HepG2 (cell line): ENCODE results near the gene GRID1. TPM values are rescaled to one million over a fixed set of nuclear protein-coding genes. Genes with fewer than 3 reads are reported as not detected.

Source experiments
- AGO2 ChIP-seq: fragments of 200-400 bp; formaldehyde crosslinking; optimal IDR thresholded peaks from 2 replicates; pipeline ENCODE3; 2017; ENCODE audit warnings: mild to moderate bottlenecking, low read depth, low read length, moderate library complexity
- GTF3A ChIP-seq: sonication (generic); formaldehyde crosslinking; conservative IDR thresholded peaks from 2 replicates; pipeline ENCODE4 v1.4.0; 2020; ENCODE audit warnings: mild to moderate bottlenecking, missing genetic modification reagents
- HIC2 ChIP-seq: sonication (generic); formaldehyde crosslinking; IDR thresholded peaks from 2 replicates; pipeline ENCODE4 v1.9.0; 2022; ENCODE audit warnings: low read depth, missing genetic modification reagents
- HNRNPL ChIP-seq: fragments of 200-400 bp; formaldehyde crosslinking; IDR thresholded peaks from 2 replicates; pipeline ENCODE4 v1.6.1; 2017; ENCODE audit warnings: mild to moderate bottlenecking, low read depth, low read length
- IRF2 ChIP-seq: IDR thresholded peaks from 2 replicates; pipeline ENCODE4 v1.6.1; 2018; ENCODE audit warnings: missing genetic modification reagents, missing compliant biosample characterization
- MYC ChIP-seq: sonication (generic); formaldehyde crosslinking; IDR thresholded peaks from 2 replicates; pipeline ENCODE4 v1.9.0; 2021; ENCODE audit warnings: missing genetic modification reagents, borderline replicate concordance
- ZBTB33 ChIP-seq: sonication (generic); formaldehyde crosslinking; IDR thresholded peaks from 2 replicates; pipeline ENCODE4 v1.4.0; 2020; ENCODE audit warnings: missing genetic modification reagents
- ZNF547 ChIP-seq: sonication (generic); formaldehyde crosslinking; IDR thresholded peaks from 2 replicates; pipeline ENCODE4 v1.5.1; 2020; ENCODE audit warnings: mild to moderate bottlenecking, missing genetic modification reagents
- polyA plus RNA-seq, 8 experiments: library from polyadenylated mRNA; depleted of rRNA in 3 of 8; stranded (reverse) in 7 of 8; unstranded in 1 of 8; fragments of >200 nt; fragmentation: Illumina TruSeq in 4 of 8; extraction: Trizol in 4 of 8; gene quantifications; 2 replicates each; pipeline versions ENCODE4 v1.2.1 to v1.2.3, GENCODE V29; 2011 to 2016; ENCODE audit warnings: low read depth in 4 of 8, missing spikeins in 1 of 8, mixed read lengths in 1 of 8; ENCODE audit not compliant: insufficient read depth in 1 of 8
- total RNA-seq, 5 experiments: library from RNA; depleted of rRNA; stranded (reverse); fragments of >200 nt; fragmentation: Illumina TruSeq; extraction: Trizol; gene quantifications; 2 replicates each; pipeline ENCODE4 v1.2.3, GENCODE V29; 2016; ENCODE audit warnings: low read depth in 1 of 5
- TF ChIP-seq, protein P1 (sequence below): sonication (generic); formaldehyde crosslinking; IDR thresholded peaks from 2 replicates; pipeline ENCODE4 v1.4.0; 2020; ENCODE audit warnings: missing genetic modification reagents, borderline replicate concordance

The GRID1 gene
- total and polyA plus RNA-seq, 2 of the 13 experiments (the other 11 are each of a cell fraction or from before 2014, with no cell fraction given) = 0.05 TPM; not detected in 1

DNA sequence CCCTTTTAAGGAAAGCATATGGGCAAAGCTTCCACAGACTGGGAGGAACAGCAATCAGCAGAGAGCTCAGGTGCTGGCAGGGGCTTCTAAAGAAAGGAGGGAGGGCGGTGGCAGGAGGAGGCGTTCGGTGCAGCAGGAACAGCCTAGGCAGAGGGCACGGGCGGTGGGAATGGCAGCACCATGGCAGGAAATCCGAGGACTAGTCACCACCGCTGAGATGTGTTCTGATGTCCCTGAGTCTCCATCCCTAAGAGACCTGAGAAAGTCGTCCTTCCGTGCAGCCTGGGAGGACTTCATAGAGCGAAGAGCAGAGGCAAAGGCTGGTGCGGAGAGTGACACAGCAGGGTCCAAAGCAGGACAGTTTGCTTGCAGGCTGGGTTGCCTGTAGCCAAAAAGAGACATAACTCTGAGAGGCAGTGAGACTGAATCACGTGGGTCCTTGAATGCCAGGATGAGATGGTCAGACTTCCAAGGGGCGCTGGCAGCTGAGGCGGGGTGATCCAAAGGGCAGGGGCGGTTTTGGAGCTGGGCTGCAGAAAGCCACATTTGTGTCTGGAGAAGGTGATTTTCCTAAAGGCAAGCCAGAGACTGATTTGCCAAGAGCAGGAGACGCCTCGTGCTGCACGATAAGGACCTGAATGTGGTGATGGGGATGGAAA, 35.8 kb upstream of the GRID1 start (continued):
- TF ChIP-seq HIC2 (CRISPR knock-in tag) (peak; percentile 76), HNRNPL (0 out of 2 replicates have a peak, but pooled peaks have one; percentile 58), IRF2 (CRISPR knock-in tag) (peak; percentile 25; the same call in 1 of the 2 replicates), GTF3A (0 out of 2 replicates have a peak, but pooled peaks have one; percentile 17), ZNF547 (no peak), AGO2 (peak; percentile 57), MYC (CRISPR knock-in tag) (peak; percentile 36; the same call in 1 of the 2 replicates), ZBTB33 (CRISPR knock-in tag) (no peak)
- TF ChIP-seq, protein P1, sequence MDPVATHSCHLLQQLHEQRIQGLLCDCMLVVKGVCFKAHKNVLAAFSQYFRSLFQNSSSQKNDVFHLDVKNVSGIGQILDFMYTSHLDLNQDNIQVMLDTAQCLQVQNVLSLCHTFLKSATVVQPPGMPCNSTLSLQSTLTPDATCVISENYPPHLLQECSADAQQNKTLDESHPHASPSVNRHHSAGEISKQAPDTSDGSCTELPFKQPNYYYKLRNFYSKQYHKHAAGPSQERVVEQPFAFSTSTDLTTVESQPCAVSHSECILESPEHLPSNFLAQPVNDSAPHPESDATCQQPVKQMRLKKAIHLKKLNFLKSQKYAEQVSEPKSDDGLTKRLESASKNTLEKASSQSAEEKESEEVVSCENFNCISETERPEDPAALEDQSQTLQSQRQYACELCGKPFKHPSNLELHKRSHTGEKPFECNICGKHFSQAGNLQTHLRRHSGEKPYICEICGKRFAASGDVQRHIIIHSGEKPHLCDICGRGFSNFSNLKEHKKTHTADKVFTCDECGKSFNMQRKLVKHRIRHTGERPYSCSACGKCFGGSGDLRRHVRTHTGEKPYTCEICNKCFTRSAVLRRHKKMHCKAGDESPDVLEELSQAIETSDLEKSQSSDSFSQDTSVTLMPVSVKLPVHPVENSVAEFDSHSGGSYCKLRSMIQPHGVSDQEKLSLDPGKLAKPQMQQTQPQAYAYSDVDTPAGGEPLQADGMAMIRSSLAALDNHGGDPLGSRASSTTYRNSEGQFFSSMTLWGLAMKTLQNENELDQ = no peak
- TF ChIP-seq, all 625 proteins: peak for 41
